Eye (tissue), 1 donor: ENCODE data around the gene GLI2.

Source experiments
- DNase-seq: peaks from one replicate; pipeline ENCODE4 v3.0.0-alpha.2; 2015

Gene GLI2

GRCh38 chr2:120715353-120715752, 20.3 kb upstream of the GLI2 start:
- no peak for DNase-seq

- peak; percentile 41 for DNase-seq
These were observed 19.7 kb upstream of the GLI2 start for GRCh38 chr2:120715941-120716340.

GRCh38 chr2:120716641-120717585, 18.8 kb upstream of the GLI2 start:
- no peak for DNase-seq

- no peak for DNase-seq
These were observed 16.2 kb upstream of the GLI2 start for GRCh38 chr2:120719491-120719890.

- DNase-seq = no peak
These were observed 15.4 kb upstream of the GLI2 start for GRCh38 chr2:120720231-120720630.

GRCh38 chr2:120720746-120721375, 14.8 kb upstream of the GLI2 start:
- no peak for DNase-seq

- DNase-seq = no peak
These were observed 13.5 kb upstream of the GLI2 start for GRCh38 chr2:120722246-120722567.

- DNase-seq = peak; percentile 57
These were observed 12.9 kb upstream of the GLI2 start for GRCh38 chr2:120722568-120723421.

GRCh38 chr2:120726245-120726644, 9.4 kb upstream of the GLI2 start:
- no peak for DNase-seq

- DNase-seq = no peak
These were observed 6.0 kb upstream of the GLI2 start for GRCh38 chr2:120729406-120730399.

GRCh38 chr2:120731175-120731574, 4.5 kb upstream of the GLI2 start:
- no peak for DNase-seq

GRCh38 chr2:120732506-120733237, 3.0 kb upstream of the GLI2 start:
- no peak for DNase-seq

GRCh38 chr2:120733238-120733932, 2.3 kb upstream of the GLI2 start:
- no peak for DNase-seq

- DNase-seq = peak; percentile 78
These were observed 577 bp upstream of the GLI2 start for GRCh38 chr2:120734930-120735651.

GRCh38 chr2:120736202-120736623, 545 bp downstream of the GLI2 start:
- peak; percentile 78 for DNase-seq

GRCh38 chr2:120736624-120737339, 1.1 kb downstream of the GLI2 start:
- peak; percentile 94 for DNase-seq

GRCh38 chr2:120737340-120738101, 1.9 kb downstream of the GLI2 start:
- peak; percentile 83 for DNase-seq

GRCh38 chr2:120738117-120738516, 2.4 kb downstream of the GLI2 start:
- no peak for DNase-seq
